ENCODE results near the gene TMPRSS11D. TPM values are rescaled to one million over a fixed set of nuclear protein-coding genes. Genes with fewer than 3 reads are reported as not detected.

TMPRSS11D gene, protein sequence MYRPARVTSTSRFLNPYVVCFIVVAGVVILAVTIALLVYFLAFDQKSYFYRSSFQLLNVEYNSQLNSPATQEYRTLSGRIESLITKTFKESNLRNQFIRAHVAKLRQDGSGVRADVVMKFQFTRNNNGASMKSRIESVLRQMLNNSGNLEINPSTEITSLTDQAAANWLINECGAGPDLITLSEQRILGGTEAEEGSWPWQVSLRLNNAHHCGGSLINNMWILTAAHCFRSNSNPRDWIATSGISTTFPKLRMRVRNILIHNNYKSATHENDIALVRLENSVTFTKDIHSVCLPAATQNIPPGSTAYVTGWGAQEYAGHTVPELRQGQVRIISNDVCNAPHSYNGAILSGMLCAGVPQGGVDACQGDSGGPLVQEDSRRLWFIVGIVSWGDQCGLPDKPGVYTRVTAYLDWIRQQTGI
- not detected in 2 replicates for total RNA-seq
- long read RNA-seq = 0 reads

DNA sequence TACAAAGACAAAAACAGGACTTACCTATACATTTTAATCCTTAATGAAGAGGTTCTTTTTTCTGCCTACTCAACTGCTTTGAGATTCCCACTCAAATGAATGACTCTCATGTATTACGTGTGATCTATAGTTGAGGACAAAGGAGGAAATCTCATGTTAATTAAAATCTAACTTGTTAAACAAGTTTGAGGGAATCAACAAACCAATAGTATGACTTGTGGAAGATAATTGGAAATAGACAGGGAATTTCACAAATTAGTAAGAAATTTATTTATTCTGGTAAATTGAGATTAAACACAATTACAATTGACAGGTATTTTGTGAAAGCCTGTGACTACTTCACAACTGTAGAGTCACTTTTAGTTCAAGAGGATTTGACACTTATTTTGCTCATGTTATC is at the start of gene TMPRSS11D:
Gene TMPRSS11D (minus strand): TSS at position 101 of the 400 bp plus-strand sequence. CDS start 69 bp downstream, at position 32.
- Mint-ChIP-seq H3K4me1 (ENCODE audit: low read depth) (no peaks in the 10 kb centered on the region), H3K27ac (no peak within 1 kb of the TSS), H3K27me3 (no peaks in the 10 kb centered on the region), H3K36me3 (ENCODE audit: insufficient read depth) (no peaks in the 10 kb centered on the region), H3K9me3 (ENCODE audit: low read depth) (peaks cover 3% of the 10 kb centered on the region), H3K4me3 (ENCODE audit: low read depth) (no peak within 1 kb of the TSS)
- no peak for DNase-seq (ENCODE audit: low spot score, unreplicated experiment)
- TF ChIP-seq, protein P1, sequence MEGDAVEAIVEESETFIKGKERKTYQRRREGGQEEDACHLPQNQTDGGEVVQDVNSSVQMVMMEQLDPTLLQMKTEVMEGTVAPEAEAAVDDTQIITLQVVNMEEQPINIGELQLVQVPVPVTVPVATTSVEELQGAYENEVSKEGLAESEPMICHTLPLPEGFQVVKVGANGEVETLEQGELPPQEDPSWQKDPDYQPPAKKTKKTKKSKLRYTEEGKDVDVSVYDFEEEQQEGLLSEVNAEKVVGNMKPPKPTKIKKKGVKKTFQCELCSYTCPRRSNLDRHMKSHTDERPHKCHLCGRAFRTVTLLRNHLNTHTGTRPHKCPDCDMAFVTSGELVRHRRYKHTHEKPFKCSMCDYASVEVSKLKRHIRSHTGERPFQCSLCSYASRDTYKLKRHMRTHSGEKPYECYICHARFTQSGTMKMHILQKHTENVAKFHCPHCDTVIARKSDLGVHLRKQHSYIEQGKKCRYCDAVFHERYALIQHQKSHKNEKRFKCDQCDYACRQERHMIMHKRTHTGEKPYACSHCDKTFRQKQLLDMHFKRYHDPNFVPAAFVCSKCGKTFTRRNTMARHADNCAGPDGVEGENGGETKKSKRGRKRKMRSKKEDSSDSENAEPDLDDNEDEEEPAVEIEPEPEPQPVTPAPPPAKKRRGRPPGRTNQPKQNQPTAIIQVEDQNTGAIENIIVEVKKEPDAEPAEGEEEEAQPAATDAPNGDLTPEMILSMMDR (IDR thresholded peaks at IDR 0.05; ENCODE audit: unreplicated experiment) = no peak

DNA sequence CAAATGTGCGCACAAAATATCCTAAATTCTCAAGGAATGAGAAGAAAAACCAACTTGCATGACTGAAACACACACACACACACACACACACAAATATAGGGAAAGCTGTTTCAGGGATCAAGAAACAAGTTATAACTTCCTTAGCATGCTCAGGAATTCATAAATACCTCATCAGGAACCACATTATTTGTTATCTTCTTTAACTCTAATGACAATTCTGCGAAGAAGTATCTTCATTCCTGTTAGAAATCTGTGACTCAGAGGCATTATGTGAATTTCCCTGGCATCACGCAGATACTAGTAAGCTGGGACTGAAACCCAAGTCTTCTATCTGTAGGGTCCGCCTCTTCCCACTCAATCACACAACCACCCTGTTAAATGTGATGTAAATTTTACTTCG is 49.2 kb upstream of the TMPRSS11D start:
- Mint-ChIP-seq H3K4me1 (ENCODE audit: low read depth) (peaks cover 21% of the 10 kb centered on the region), H3K36me3 (ENCODE audit: insufficient read depth) (no peaks in the 10 kb centered on the region), H3K4me3 (ENCODE audit: low read depth) (no peak overlapping the region), H3K27ac (no peak overlapping the region), H3K9me3 (ENCODE audit: low read depth) (peaks cover under 1% of the 10 kb centered on the region), H3K27me3 (no peaks in the 10 kb centered on the region)
- TF ChIP-seq, protein P1 (IDR thresholded peaks at IDR 0.05; ENCODE audit: unreplicated experiment) = no peak
- DNase-seq (ENCODE audit: low spot score, unreplicated experiment) = no peak

DNA sequence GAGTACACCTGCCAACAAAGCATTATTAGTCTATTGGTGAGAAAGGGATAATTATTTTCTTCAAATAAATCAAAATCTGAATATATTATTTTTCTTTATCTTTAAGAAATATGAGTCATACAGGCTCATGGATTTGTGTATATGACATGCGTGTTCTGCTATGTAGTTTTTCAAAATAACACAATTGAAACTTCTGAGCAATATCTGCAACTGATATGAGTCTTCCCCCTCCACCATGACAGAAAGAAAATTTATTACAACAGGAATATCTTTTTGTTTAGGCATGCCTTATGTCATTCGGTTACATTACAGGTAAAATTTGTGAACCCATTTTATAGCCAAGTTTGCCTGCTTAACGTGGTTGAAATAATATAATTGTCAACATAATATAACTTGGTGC is 47.5 kb upstream of the TMPRSS11D start:
- H3K4me3 Mint-ChIP-seq (ENCODE audit: low read depth) = no peak overlapping the region
- TF ChIP-seq, protein P1 (IDR thresholded peaks at IDR 0.05; ENCODE audit: unreplicated experiment) = no peak
- no peaks in the 10 kb centered on the region for H3K36me3 Mint-ChIP-seq (ENCODE audit: insufficient read depth)
- H3K27me3 Mint-ChIP-seq = no peaks in the 10 kb centered on the region
- peaks cover 23% of the 10 kb centered on the region for H3K4me1 Mint-ChIP-seq (ENCODE audit: low read depth)
- DNase-seq (ENCODE audit: low spot score, unreplicated experiment) = no peak
- no peak overlapping the region for H3K27ac Mint-ChIP-seq
- H3K9me3 Mint-ChIP-seq (ENCODE audit: low read depth) = no peaks in the 10 kb centered on the region

DNA sequence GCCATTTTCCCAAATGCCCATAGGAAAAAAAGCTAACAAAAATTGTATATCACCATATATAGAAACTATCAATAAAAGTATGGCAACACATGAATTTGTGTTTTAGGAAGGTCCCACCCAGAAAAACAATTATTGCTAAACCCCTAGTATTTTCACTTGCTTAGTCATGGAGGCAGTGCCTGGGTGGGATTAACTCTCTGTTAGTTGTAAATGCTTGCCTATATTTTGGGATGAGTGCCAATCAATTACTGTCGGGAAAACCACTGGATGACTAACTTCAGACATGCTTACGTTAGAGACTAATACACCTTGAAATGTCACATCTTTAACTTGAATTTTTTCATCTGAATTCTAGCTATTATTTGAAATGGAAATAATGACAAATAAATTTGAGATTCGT is 45.6 kb upstream of the TMPRSS11D start:
- Mint-ChIP-seq H3K4me3 (ENCODE audit: low read depth) (no peak overlapping the region), H3K4me1 (ENCODE audit: low read depth) (peaks cover 14% of the 10 kb centered on the region), H3K27me3 (no peaks in the 10 kb centered on the region), H3K27ac (no peak overlapping the region), H3K9me3 (ENCODE audit: low read depth) (no peaks in the 10 kb centered on the region), H3K36me3 (ENCODE audit: insufficient read depth) (peaks cover under 1% of the 10 kb centered on the region)
- TF ChIP-seq, protein P1 (IDR thresholded peaks at IDR 0.05; ENCODE audit: unreplicated experiment) = no peak
- no peak for DNase-seq (ENCODE audit: low spot score, unreplicated experiment)

DNA sequence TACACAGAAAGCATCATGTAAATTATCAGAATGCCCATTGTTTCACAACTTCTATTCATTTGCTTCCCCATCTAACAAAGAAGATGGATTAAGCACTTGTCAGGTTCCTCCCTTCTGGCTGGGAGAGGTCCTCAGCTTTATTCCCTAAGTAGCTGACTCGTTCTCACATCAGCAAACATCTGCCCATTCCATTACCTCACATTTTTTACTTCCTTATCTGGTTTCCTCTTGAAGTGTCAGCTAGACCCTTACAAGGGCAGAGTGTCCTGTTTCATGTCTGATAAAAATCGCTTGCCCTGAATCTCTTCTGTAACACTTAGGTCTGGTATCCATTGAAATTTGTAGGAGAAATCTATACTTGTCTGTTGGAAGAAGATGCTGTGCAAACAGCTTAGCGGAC is 44.7 kb upstream of the TMPRSS11D start:
- Mint-ChIP-seq H3K9me3 (ENCODE audit: low read depth) (peaks cover 3% of the 10 kb centered on the region), H3K4me1 (ENCODE audit: low read depth) (peaks cover 7% of the 10 kb centered on the region), H3K4me3 (ENCODE audit: low read depth) (no peak overlapping the region), H3K27ac (no peak overlapping the region), H3K27me3 (no peaks in the 10 kb centered on the region), H3K36me3 (ENCODE audit: insufficient read depth) (peaks cover 1% of the 10 kb centered on the region)
- TF ChIP-seq, protein P1 (IDR thresholded peaks at IDR 0.05; ENCODE audit: unreplicated experiment) = no peak
- no peak for DNase-seq (ENCODE audit: low spot score, unreplicated experiment)
